Gastroesophageal sphincter (tissue), 4 donors: Measurements from ENCODE around the gene SAMD8. TPM values are rescaled to one million over a fixed set of nuclear protein-coding genes. Genes with fewer than 3 reads are reported as not detected.
A peak's percentile ranks its signal among the peaks of the same experiment; 100 is the strongest.
"Not testable (repeated sequence)": the region's sequence is repeated elsewhere in the genome, so short reads cannot be mapped to it uniquely, and the experiment has no call there.

Source experiments
- ATAC-seq: fragments of 150-250 bp; one replicate; pipeline ENCODE4 v1.9.1; 2016; ENCODE audit warnings: mild to moderate bottlenecking, moderate library complexity
- H3K27ac ChIP-seq, 4 donors: fragments of 200-600 bp; sonication (generic) in 3 of 4; 1 replicate in 3 of 4; 2 replicates in 1 of 4; pipeline ENCODE4 v1.5.1; 2016 to 2019
- H3K27me3 ChIP-seq: fragments of 200-600 bp; sonication (generic); one replicate; pipeline ENCODE4 v1.5.1; 2019
- H3K36me3 ChIP-seq, 2 donors: fragments of 200-600 bp; sonication (generic); one replicate each; pipeline ENCODE4 v1.5.1; 2019; ENCODE audit warnings: control low read depth in 1 of 2
- H3K4me1 ChIP-seq, 3 donors: fragments of 200-600 bp; sonication (generic); 1 replicate in 2 of 3; 2 replicates in 1 of 3; pipeline ENCODE4 v1.5.1; 2016 to 2019; ENCODE audit warnings: control low read depth in 2 of 3
- H3K4me3 ChIP-seq, 2 donors: fragments of 200-600 bp; sonication (generic); one replicate each; pipeline ENCODE4 v1.5.1; 2019; ENCODE audit warnings: mild to moderate bottlenecking in 1 of 2, moderate library complexity in 1 of 2
- H3K9me3 ChIP-seq, 3 donors: fragments of 200-600 bp; sonication (generic); one replicate each; pipeline ENCODE4 v1.5.1; 2017 to 2019; ENCODE audit warnings: control low read depth in 2 of 3
- EP300 ChIP-seq: sonication (generic); formaldehyde crosslinking; IDR thresholded peaks from one replicate; pipeline ENCODE4 v1.6.1; 2017; ENCODE audit warnings: antibody characterized with exemption, mild to moderate bottlenecking
- POLR2A ChIP-seq, 2 donors: fragments of 450-650 bp; IDR thresholded peaks; one replicate each; pipeline ENCODE4 v1.6.1; 2017; ENCODE audit warnings: antibody characterized with exemption in 2 of 2, mild to moderate bottlenecking in 2 of 2, moderate library complexity in 1 of 2
- POLR2AphosphoS5 ChIP-seq: sonication (generic); formaldehyde crosslinking; IDR thresholded peaks from one replicate; pipeline ENCODE4 v1.6.1; 2017; ENCODE audit warnings: antibody characterized with exemption
- WGBS, 2 donors: methylation state at CpG; one replicate each; pipeline ENCODE4 v1.1.5; 2018; ENCODE audit warnings: low coverage in 1 of 2; 5-methylcytosine and 5-hydroxymethylcytosine counted together
- total RNA-seq, 4 donors: library from RNA; depleted of rRNA; stranded (reverse); fragments of >200 nt; gene quantifications; one replicate each; pipeline ENCODE4 v1.1.0, GENCODE V29; 2016
- TF ChIP-seq, protein P1 (sequence below), 4 experiments: fragments of 200-600 bp in 2 of 4; fragments of 450-650 bp in 2 of 4; sonication (generic) in 1 of 4; IDR thresholded peaks; one replicate each; pipeline ENCODE4 v1.5.1; 2017 to 2019; ENCODE audit warnings: antibody characterized with exemption in 4 of 4, mild to moderate bottlenecking in 2 of 4, moderate library complexity in 2 of 4

The SAMD8 gene
- total RNA-seq, 4 donors from 2014 or later: 23.2 to 33.8 (median 30.7) TPM

DNA sequence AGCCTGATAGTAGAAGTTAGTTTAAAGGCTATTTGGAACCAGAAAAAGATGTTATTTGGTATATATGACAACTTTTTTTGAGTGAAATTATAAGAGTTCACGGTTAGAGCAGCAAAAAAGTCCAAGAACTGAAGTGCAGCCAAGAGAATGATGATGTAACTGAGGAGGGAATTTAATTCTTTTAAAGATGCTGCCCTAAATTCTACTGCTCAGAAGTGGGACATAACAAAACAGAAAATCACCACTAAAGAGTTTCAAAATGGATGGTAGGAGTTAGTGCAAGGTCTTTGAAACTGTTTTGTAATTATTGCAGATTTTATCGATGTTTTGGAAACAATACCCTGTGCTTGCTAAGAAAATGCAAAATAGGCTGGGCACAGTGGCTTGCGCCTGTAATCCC, 6.5 kb downstream of the SAMD8 start:
- H3K4me3 ChIP-seq: no peak overlapping the region
- H3K27ac ChIP-seq: peak overlapping the region in 3 of 4 donors; percentile 17 to 45 (median 20)
- H3K9me3 ChIP-seq: no peaks in the 10 kb centered on the region

DNA sequence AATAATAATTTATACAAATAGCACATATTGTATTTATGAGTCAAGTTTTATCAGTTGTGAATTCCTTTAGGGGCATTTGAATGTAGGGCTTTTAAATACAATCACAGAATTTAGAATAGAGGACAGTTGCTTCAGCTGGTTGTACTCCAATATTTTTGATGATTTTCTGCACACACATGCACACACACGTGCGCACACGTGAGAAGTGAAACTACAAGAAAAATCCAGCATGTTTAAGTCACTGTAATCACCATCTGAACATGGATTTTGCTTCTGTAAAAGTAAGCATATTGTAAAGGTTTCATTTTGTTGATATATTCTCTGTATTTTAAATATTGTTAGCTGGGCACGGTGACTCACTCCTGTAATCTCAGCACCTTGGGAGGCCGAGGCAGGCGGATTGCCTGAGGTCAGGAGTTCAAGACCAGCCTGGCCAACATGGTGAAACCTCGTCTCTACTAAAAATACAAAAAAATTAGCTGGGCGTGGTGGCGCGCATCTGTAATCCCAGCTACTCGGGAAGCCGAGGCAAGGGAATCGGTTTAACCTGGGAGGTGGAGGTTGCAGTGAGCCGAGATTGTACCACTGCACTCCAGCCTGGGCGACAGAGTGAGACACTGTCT, 8.1 kb downstream of the SAMD8 start:
- not testable (repeated sequence) for ATAC-seq, H3K36me3 ChIP-seq, H3K9me3 ChIP-seq, H3K27me3 ChIP-seq, H3K4me3 ChIP-seq, H3K27ac ChIP-seq
- peaks cover 0 to 83% (median 0%) of the 10 kb centered on the region in 3 donors for H3K4me1 ChIP-seq
- WGBS, 2 donors: 91% methylated on average over 11 to 15 of the region's 15 CpGs

More for the DNA sequence above, 6.5 kb downstream of the SAMD8 start:
- WGBS, 2 donors: 62 to 70% methylated on average over 3 of the region's 3 CpGs
- ATAC-seq: peak; percentile 34
- TF ChIP-seq, protein P1, sequence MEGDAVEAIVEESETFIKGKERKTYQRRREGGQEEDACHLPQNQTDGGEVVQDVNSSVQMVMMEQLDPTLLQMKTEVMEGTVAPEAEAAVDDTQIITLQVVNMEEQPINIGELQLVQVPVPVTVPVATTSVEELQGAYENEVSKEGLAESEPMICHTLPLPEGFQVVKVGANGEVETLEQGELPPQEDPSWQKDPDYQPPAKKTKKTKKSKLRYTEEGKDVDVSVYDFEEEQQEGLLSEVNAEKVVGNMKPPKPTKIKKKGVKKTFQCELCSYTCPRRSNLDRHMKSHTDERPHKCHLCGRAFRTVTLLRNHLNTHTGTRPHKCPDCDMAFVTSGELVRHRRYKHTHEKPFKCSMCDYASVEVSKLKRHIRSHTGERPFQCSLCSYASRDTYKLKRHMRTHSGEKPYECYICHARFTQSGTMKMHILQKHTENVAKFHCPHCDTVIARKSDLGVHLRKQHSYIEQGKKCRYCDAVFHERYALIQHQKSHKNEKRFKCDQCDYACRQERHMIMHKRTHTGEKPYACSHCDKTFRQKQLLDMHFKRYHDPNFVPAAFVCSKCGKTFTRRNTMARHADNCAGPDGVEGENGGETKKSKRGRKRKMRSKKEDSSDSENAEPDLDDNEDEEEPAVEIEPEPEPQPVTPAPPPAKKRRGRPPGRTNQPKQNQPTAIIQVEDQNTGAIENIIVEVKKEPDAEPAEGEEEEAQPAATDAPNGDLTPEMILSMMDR (IDR thresholded peaks at IDR 0.05): no peak
- TF ChIP-seq POLR2A (IDR thresholded peaks at IDR 0.05): no peak
- no peak for TF ChIP-seq POLR2AphosphoS5
- no peak for TF ChIP-seq EP300
- Histone ChIP-seq H3K4me1 (peaks cover 0 to 94% (median 4%) of the 10 kb centered on the region in 3 donors), H3K36me3 (no peaks in the 10 kb centered on the region), H3K27me3 (no peaks in the 10 kb centered on the region)

DNA sequence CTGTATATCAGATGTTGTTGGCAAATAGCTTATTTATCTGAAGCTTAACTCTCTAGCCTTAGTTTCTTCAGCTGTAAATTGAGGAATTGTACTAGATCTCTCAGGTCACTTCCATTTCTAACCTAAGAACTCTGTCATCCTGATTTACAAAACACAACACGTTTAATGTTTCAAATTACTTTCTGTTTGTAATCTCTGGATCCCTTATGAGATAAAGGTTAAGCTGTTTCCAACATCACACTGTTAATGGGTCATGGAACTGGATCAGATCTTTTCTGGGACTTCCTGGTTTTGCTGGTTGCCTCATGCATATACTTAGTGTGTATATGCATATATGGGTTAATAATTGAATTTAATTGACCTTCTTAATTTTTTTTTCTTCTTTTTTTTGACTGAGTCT, 9.9 kb downstream of the SAMD8 start:
- H3K27ac ChIP-seq: peak overlapping the region in 1 of 4 donors; percentile 25
- no peak overlapping the region for H3K4me3 ChIP-seq
- H3K27me3 ChIP-seq: no peaks in the 10 kb centered on the region
- TF ChIP-seq POLR2AphosphoS5: no peak
- TF ChIP-seq POLR2A (IDR thresholded peaks at IDR 0.05): no peak
- TF ChIP-seq, protein P1 (IDR thresholded peaks at IDR 0.05): no peak
- TF ChIP-seq EP300: no peak
- 16 to 43% methylated on average over 1 of the region's 1 CpG for WGBS, 2 donors
- ATAC-seq: no peak
- H3K9me3 ChIP-seq: no peaks in the 10 kb centered on the region
- peaks cover 0 to 65% (median 0%) of the 10 kb centered on the region in 3 donors for H3K4me1 ChIP-seq
- H3K36me3 ChIP-seq: peaks cover 0 to 21% of the 10 kb centered on the region in 2 donors

DNA sequence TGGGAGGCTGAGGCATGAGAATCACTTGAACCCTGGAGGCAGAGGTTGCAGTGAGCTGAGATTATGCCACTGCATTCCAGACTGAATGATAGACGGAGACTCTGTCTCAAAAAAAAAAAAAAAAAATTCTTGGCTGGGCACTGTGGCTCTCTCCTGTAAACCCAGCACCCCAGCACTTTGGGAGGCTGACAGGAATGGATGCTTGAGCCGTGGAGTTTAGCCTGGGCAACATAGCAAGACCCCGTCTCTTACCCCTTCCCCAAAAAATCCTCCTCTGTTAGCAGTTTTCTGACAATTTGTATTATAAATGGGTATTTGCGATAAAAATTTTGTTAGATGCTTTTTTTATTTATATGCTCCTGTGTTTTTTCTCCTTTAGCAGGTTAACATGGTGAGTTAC, 11.0 kb downstream of the SAMD8 start:
- WGBS, 2 donors: 87 to 90% methylated on average over 3 to 4 of the region's 4 CpGs
- H3K4me1 ChIP-seq: peaks cover 0 to 64% (median under 1%) of the 10 kb centered on the region in 3 donors
- H3K27ac ChIP-seq: no peak overlapping the region
- no peak for ATAC-seq
- peaks cover 0 to 25% of the 10 kb centered on the region in 2 donors for H3K36me3 ChIP-seq
- H3K27me3 ChIP-seq: no peaks in the 10 kb centered on the region
- no peak overlapping the region for H3K4me3 ChIP-seq
- TF ChIP-seq POLR2AphosphoS5: no peak
- TF ChIP-seq POLR2A (IDR thresholded peaks at IDR 0.05): no peak
- TF ChIP-seq EP300: no peak
- TF ChIP-seq, protein P1 (IDR thresholded peaks at IDR 0.05): no peak
- no peaks in the 10 kb centered on the region for H3K9me3 ChIP-seq

DNA sequence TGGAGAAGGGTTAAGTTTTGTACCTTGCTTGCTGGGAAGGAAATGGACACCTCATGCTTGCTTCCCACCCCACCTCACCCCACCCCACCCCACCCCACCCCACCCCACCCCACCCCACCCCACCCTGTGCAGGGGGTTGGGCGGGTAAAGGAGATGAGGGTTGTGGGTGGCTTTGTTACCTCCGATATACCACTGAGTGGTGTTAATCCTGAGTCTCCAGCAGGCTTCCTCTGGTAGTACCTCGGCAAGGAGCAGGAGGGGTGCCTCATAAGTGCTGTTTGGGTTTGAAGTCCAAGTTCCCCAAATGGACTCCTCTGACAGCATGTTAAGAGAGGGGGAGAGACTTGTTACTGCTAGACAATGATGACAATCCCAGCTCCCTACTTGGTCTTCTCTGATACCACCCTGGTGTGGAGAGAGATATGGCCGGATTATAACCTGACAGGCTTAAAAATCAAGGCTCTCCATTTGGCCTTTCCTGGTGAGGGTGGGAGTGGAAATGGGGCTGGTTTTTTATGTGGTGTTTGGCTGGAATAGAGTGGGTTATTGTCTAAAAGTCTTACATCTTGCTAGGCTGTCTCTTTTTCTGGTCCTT, 11.7 kb downstream of the SAMD8 start:
- no peak overlapping the region for H3K4me3 ChIP-seq
- H3K36me3 ChIP-seq: peaks cover 0 to 25% of the 10 kb centered on the region in 2 donors
- TF ChIP-seq, protein P1 (IDR thresholded peaks at IDR 0.05): no peak
- TF ChIP-seq EP300: no peak
- no peak for TF ChIP-seq POLR2A (IDR thresholded peaks at IDR 0.05)
- TF ChIP-seq POLR2AphosphoS5: no peak
- ATAC-seq: no peak
- H3K27me3 ChIP-seq: no peaks in the 10 kb centered on the region
- peaks cover 0 to 64% (median 3%) of the 10 kb centered on the region in 3 donors for H3K4me1 ChIP-seq
- 83% methylated on average over 1 of the region's 4 CpGs; no CpG with 5 or more reads in 1 of the 2 donors for WGBS, 2 donors
- H3K9me3 ChIP-seq: no peaks in the 10 kb centered on the region
- H3K27ac ChIP-seq: no peak overlapping the region
